SK-N-SH (cell line): ENCODE measurements around the gene ACIN1. TPM values are rescaled to one million over a fixed set of nuclear protein-coding genes. Genes with fewer than 3 reads are reported as not detected.

Source experiments
- CTCF ChIA-PET: fragments of 300-600, 350-600 bp; formaldehyde crosslinking; extraction: SDS; loops from one replicate; lab custom pipeline; 2021; lab: Yijun Ruan, JAX
- POLR2A ChIA-PET: fragments of 350-600 bp; sonication (Branson Sonifier 250); formaldehyde crosslinking; extraction: SDS; loops from one replicate; lab custom pipeline; 2020; ENCODE audit warnings: antibody characterized with exemption, inconsistent platforms; lab: Yijun Ruan, JAX
- DNase-seq: peaks from one replicate; pipeline ENCODE4 v3.0.0; 2012
- H2AFZ ChIP-seq: fragments of 200-600 bp; sonication (generic); 2 replicates; pipeline ENCODE4 v1.8.1; 2016; ENCODE audit warnings: antibody characterized with exemption, mild to moderate bottlenecking, low read depth
- H3F3A ChIP-seq: fragments of 200-600 bp; sonication (generic); replicated peaks from 2 replicates; pipeline ENCODE3; 2016; ENCODE audit warnings: antibody characterized with exemption, mild to moderate bottlenecking; ENCODE audit not compliant: insufficient read depth
- H3K27ac ChIP-seq, 2 experiments: fragments of 200-500 bp in 1 of 2; fragments of 200-600 bp in 1 of 2; sonication (Bioruptor generic) in 1 of 2; sonication (generic), shearing (Covaris generic) in 1 of 2; 2 replicates each; pipeline versions ENCODE4 v1.5.1 to v1.6.1; 2014 to 2016; ENCODE audit warnings: low read depth in 2 of 2, inconsistent platforms in 1 of 2, low read length in 1 of 2, mild to moderate bottlenecking in 1 of 2, mixed read lengths in 1 of 2
- H3K27me3 ChIP-seq: fragments of 200-600 bp; sonication (generic), shearing (Covaris generic); 2 replicates; pipeline ENCODE4 v1.6.1; 2016; ENCODE audit warnings: mixed run types; ENCODE audit not compliant: insufficient read depth
- H3K36me3 ChIP-seq, 2 experiments: fragments of 200-500 bp in 1 of 2; fragments of 200-600 bp in 1 of 2; sonication (Bioruptor generic) in 1 of 2; sonication (generic) in 1 of 2; replicated peaks in 1 of 2; 2 replicates each; pipeline versions ENCODE3 to v1.5.1; 2014 to 2016; ENCODE audit warnings: low read length in 1 of 2, mild to moderate bottlenecking in 1 of 2; ENCODE audit not compliant: insufficient read depth in 2 of 2, control insufficient read depth in 1 of 2
- H3K4me1 ChIP-seq, 2 experiments: fragments of 200-500 bp in 1 of 2; fragments of 200-600 bp in 1 of 2; sonication (Bioruptor generic) in 1 of 2; sonication (generic), shearing (Covaris generic) in 1 of 2; 2 replicates each; pipeline versions ENCODE4 v1.5.1 to v1.6.1; 2014 to 2016; ENCODE audit warnings: low read depth in 1 of 2, low read length in 1 of 2, mixed run types in 1 of 2; ENCODE audit not compliant: insufficient read depth in 2 of 2, control insufficient read depth in 1 of 2
- H3K4me2 ChIP-seq: fragments of 200-600 bp; sonication (generic), shearing (Covaris generic); 2 replicates; pipeline ENCODE4 v1.6.1; 2017; ENCODE audit warnings: mixed run types
- H3K4me3 ChIP-seq, 2 experiments: fragments of 200-500 bp in 1 of 2; fragments of 200-600 bp in 1 of 2; sonication (Bioruptor generic) in 1 of 2; sonication (generic), shearing (Covaris generic) in 1 of 2; 2 replicates each; pipeline versions ENCODE4 v1.5.1 to v1.8.1; 2014 to 2016; ENCODE audit warnings: low read depth in 2 of 2, inconsistent platforms in 1 of 2, low read length in 1 of 2, mild to moderate bottlenecking in 1 of 2, mixed read lengths in 1 of 2, moderate library complexity in 1 of 2
- H3K79me2 ChIP-seq: fragments of 200-600 bp; sonication (generic); 2 replicates; pipeline ENCODE4 v1.8.1; 2017; ENCODE audit warnings: mild to moderate bottlenecking; ENCODE audit not compliant: insufficient read depth
- H3K9ac ChIP-seq: fragments of 200-600 bp; sonication (generic); 2 replicates; pipeline ENCODE4 v1.6.1; 2017; ENCODE audit warnings: mixed run types
- H3K9me2 ChIP-seq: fragments of 200-600 bp; sonication (generic); 2 replicates; pipeline ENCODE4 v1.6.1; 2017; ENCODE audit warnings: mixed run types
- H3K9me3 ChIP-seq: fragments of 200-600 bp; sonication (generic); 2 replicates; pipeline ENCODE4 v1.6.1; 2017; ENCODE audit warnings: mixed run types, mild to moderate bottlenecking, moderate library complexity
- H4K20me1 ChIP-seq: fragments of 200-600 bp; sonication (generic); 2 replicates; pipeline ENCODE4 v1.6.1; 2017; ENCODE audit warnings: mild to moderate bottlenecking, mixed run types; ENCODE audit not compliant: insufficient read depth
- CHD2 ChIP-seq: fragments of 150-350 bp; IDR thresholded peaks from 2 replicates; pipeline ENCODE4 v1.6.1; 2018; ENCODE audit warnings: low read length; ENCODE audit not compliant: partially characterized antibody
- EP300 ChIP-seq, 2 experiments: IDR thresholded peaks; 2 replicates each; pipeline versions ENCODE4 v1.4.0 to v1.6.1; 2012; ENCODE audit warnings: borderline replicate concordance in 1 of 2, low read depth in 1 of 2, low read length in 1 of 2
- FOSL2 ChIP-seq: IDR thresholded peaks from 2 replicates; pipeline ENCODE4 v1.4.0; 2012; ENCODE audit warnings: low read depth, mild to moderate bottlenecking, moderate library complexity, borderline replicate concordance
- FOXJ3 ChIP-seq: sonication (generic); formaldehyde crosslinking; IDR thresholded peaks from 2 replicates; pipeline ENCODE4 v1.5.1; 2020; ENCODE audit warnings: mild to moderate bottlenecking, missing genetic modification reagents
- FOXM1 ChIP-seq: IDR thresholded peaks from 2 replicates; pipeline ENCODE4 v1.4.0; 2012; ENCODE audit warnings: low read depth, mild to moderate bottlenecking
- GABPA ChIP-seq: IDR thresholded peaks from 2 replicates; pipeline ENCODE4 v1.4.0; 2012; ENCODE audit warnings: low read depth, mild to moderate bottlenecking
- GATA2 ChIP-seq: sonication (generic); formaldehyde crosslinking; IDR thresholded peaks from 2 replicates; pipeline ENCODE4 v1.5.0; 2020; ENCODE audit warnings: mild to moderate bottlenecking, missing genetic modification reagents
- JUND ChIP-seq: IDR thresholded peaks from 2 replicates; pipeline ENCODE4 v1.4.0; 2012
- MEF2A ChIP-seq: IDR thresholded peaks from 2 replicates; pipeline ENCODE4 v1.4.0; 2012; ENCODE audit warnings: low read depth, borderline replicate concordance
- MXI1 ChIP-seq: IDR thresholded peaks from 2 replicates; pipeline ENCODE4 v1.6.1; 2012; ENCODE audit warnings: mild to moderate bottlenecking, low read depth, low read length, improper control_type of control experiment
- RCOR1 ChIP-seq: fragments of 150-350 bp; IDR thresholded peaks from 2 replicates; pipeline ENCODE4 v1.6.1; 2017; ENCODE audit warnings: antibody characterized with exemption, low read length
- SIN3A ChIP-seq: IDR thresholded peaks from 2 replicates; pipeline ENCODE4 v1.6.1; 2012; ENCODE audit warnings: low read depth, mild to moderate bottlenecking, low read length, moderate library complexity, borderline replicate concordance
- TAF1 ChIP-seq: IDR thresholded peaks from 2 replicates; pipeline ENCODE4 v1.6.1; 2012; ENCODE audit warnings: low read depth, mild to moderate bottlenecking, low read length, moderate library complexity, borderline replicate concordance
- USF2 ChIP-seq: fragments of 150-350 bp; IDR thresholded peaks from 2 replicates; pipeline ENCODE4 v1.6.1; 2017; ENCODE audit warnings: antibody characterized with exemption, low read length, low read depth, borderline replicate concordance
- WGBS: methylation state at CpG from one replicate; pipeline ENCODE4 v1.1.6; 2017; ENCODE audit warnings: low lambda C conversion rate; 5-methylcytosine and 5-hydroxymethylcytosine counted together
- polyA plus RNA-seq, 3 experiments: library from polyadenylated mRNA; depleted of rRNA; stranded (reverse); fragments of >200 nt; gene quantifications; 2 replicates each; pipeline ENCODE4 v1.2.3, GENCODE V29; 2012
- TF ChIP-seq, protein P1 (sequence below): fragments of 200-600 bp; sonication (generic); IDR thresholded peaks from 2 replicates; pipeline ENCODE4 v1.6.1; 2017; ENCODE audit warnings: antibody characterized with exemption, mild to moderate bottlenecking, moderate library complexity
- TF ChIP-seq, protein P2 (sequence below): IDR thresholded peaks from 2 replicates; pipeline ENCODE4 v1.4.0; 2012; ENCODE audit warnings: low read depth, borderline replicate concordance
- TF ChIP-seq, protein P3 (sequence below): fragments of 150-350 bp; IDR thresholded peaks from 2 replicates; pipeline ENCODE4 v1.6.1; 2016; ENCODE audit warnings: mild to moderate bottlenecking, low read depth, low read length
- TF ChIP-seq, protein P4 (sequence below): IDR thresholded peaks from 2 replicates; pipeline ENCODE4; 2012
- TF ChIP-seq, protein P5 (sequence below): IDR thresholded peaks from 2 replicates; pipeline ENCODE4 v1.4.0; 2012; ENCODE audit warnings: low read depth

The ACIN1 gene
- polyA plus RNA-seq, 1 of the 3 experiments (the other 2 are of a cell fraction) = 159 TPM

DNA sequence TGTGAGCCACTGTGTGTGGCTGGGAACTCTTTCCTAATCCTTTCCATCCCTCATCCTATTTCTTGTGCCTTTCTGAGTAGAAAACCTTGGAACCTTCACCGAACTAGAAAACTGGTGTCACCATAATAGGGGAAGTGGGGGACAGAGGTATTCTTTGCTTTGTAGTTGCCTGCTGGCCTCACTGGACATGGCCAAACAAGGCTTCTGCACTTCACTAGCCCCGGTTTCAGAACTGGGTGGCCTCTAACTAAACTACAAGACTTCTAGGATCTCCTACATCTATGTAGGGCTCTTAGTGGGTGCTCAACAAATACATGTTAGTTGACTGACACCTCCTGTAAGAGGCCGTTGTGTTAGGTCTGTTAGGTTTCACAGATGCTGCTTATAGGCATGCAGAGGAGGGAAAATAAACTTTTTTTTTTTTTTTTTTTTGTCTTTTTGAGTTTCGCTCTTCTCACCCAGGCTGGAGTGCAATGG lies 10.4 kb upstream of the ACIN1 start:
- Histone ChIP-seq H3K9me3 (no peaks in the 10 kb centered on the region), H2AFZ (no peak overlapping the region), H4K20me1 (no peaks in the 10 kb centered on the region), H3K9me2 (no peaks in the 10 kb centered on the region), H3K9ac (no peak overlapping the region), H3K4me1 (no peaks in the 10 kb centered on the region), H3F3A (no peaks in the 10 kb centered on the region), H3K36me3 (no peaks in the 10 kb centered on the region), H3K4me3 (no peak overlapping the region), H3K79me2 (no peaks in the 10 kb centered on the region), H3K4me2 (no peak overlapping the region), H3K27me3 (peaks cover 4% of the 10 kb centered on the region; the same call in 1 of the 2 replicates), H3K27ac (no peak overlapping the region)
- TF ChIP-seq, protein P1, sequence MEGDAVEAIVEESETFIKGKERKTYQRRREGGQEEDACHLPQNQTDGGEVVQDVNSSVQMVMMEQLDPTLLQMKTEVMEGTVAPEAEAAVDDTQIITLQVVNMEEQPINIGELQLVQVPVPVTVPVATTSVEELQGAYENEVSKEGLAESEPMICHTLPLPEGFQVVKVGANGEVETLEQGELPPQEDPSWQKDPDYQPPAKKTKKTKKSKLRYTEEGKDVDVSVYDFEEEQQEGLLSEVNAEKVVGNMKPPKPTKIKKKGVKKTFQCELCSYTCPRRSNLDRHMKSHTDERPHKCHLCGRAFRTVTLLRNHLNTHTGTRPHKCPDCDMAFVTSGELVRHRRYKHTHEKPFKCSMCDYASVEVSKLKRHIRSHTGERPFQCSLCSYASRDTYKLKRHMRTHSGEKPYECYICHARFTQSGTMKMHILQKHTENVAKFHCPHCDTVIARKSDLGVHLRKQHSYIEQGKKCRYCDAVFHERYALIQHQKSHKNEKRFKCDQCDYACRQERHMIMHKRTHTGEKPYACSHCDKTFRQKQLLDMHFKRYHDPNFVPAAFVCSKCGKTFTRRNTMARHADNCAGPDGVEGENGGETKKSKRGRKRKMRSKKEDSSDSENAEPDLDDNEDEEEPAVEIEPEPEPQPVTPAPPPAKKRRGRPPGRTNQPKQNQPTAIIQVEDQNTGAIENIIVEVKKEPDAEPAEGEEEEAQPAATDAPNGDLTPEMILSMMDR = no peak
- TF ChIP-seq USF2 = no peak
- TF ChIP-seq, protein P2, sequence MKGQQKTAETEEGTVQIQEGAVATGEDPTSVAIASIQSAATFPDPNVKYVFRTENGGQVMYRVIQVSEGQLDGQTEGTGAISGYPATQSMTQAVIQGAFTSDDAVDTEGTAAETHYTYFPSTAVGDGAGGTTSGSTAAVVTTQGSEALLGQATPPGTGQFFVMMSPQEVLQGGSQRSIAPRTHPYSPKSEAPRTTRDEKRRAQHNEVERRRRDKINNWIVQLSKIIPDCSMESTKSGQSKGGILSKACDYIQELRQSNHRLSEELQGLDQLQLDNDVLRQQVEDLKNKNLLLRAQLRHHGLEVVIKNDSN = no peak
- TF ChIP-seq FOXJ3 (CRISPR knock-in tag) = no peak
- TF ChIP-seq, protein P3, sequence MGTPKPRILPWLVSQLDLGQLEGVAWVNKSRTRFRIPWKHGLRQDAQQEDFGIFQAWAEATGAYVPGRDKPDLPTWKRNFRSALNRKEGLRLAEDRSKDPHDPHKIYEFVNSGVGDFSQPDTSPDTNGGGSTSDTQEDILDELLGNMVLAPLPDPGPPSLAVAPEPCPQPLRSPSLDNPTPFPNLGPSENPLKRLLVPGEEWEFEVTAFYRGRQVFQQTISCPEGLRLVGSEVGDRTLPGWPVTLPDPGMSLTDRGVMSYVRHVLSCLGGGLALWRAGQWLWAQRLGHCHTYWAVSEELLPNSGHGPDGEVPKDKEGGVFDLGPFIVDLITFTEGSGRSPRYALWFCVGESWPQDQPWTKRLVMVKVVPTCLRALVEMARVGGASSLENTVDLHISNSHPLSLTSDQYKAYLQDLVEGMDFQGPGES = no peak
- TF ChIP-seq GABPA = no peak
- TF ChIP-seq GATA2 (CRISPR knock-in tag) = no peak
- TF ChIP-seq FOSL2 = no peak
- TF ChIP-seq MXI1 = no peak
- 60% methylated on average over 4 of the region's 4 CpGs for WGBS
- no peak for DNase-seq
- POLR2A ChIA-PET = no interaction called here
- CTCF ChIA-PET = interaction anchor here (1.2 kb wide), 1 partner anchor 15 kb away, joined by 3 read pairs; no protein-coding TSS in a partner anchor

DNA sequence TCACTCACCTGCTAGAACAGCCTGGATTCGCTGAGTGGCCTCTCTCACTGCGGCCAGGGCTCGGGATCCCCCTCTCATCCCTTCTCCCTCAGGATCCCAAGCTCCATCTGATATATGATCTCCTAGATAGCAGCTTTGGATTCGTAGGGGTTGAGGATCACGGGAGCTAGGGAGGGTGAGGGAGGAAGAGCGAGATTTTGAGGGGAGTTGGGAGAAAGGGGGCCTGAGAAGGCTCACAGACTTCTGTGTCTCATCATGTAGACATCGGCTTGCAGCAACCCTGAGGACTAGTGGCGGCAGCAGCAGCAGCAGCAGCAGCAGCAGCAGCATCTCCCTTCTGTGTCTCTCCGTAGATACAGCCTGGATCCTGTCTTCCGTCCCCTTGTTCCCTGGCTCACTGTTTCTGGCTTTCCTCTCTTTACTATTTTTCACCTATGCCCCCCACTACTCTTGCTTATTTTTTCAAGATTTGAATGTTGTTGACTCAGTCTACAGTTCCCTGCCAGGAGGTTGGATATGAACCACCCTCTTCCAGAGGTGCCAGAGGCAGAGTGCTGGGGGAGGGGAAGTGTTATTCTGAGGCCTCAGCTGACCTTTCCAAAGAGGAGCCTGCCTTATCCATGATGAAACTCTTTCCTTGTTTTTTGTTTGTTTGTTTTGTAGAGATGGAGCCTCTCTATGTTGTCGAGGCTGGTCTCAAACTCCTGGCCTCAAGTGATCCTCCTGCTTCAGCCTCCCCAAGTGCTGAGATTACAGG lies 9.8 kb upstream of the ACIN1 start, which contains the start of gene CIROP:
CIROP (minus strand) TSS at position 399 of the 757 bp plus-strand sequence; CDS start at position 330, 69 bp downstream.
- Histone ChIP-seq H3K9ac (no peak within 1 kb of the TSS), H3K79me2 (no peaks in the 10 kb centered on the region), H3K36me3 (no peaks in the 10 kb centered on the region), H4K20me1 (0 out of 2 replicates have a peak, but pooled peaks cover under 1% of the 10 kb centered on the region), H3K9me2 (no peaks in the 10 kb centered on the region), H2AFZ (no peak within 1 kb of the TSS), H3K4me3 (no peak within 1 kb of the TSS), H3K9me3 (no peaks in the 10 kb centered on the region), H3K27ac (no peak within 1 kb of the TSS), H3K27me3 (no peaks in the 10 kb centered on the region; the same call in 1 of the 2 replicates), H3F3A (no peaks in the 10 kb centered on the region), H3K4me2 (no peak within 1 kb of the TSS), H3K4me1 (no peaks in the 10 kb centered on the region)
- ChIA-PET POLR2A (no interaction called here), CTCF (interaction anchor here (1.0 to 1.7 kb wide), 3 partner anchors 11 to 17 kb away, joined by 3 to 6 read pairs (median 3); no protein-coding TSS in a partner anchor)
- 64% methylated on average over 11 of the region's 11 CpGs for WGBS
- no peak for DNase-seq
- no peak for TF ChIP-seq MEF2A
- TF ChIP-seq, protein P4, sequence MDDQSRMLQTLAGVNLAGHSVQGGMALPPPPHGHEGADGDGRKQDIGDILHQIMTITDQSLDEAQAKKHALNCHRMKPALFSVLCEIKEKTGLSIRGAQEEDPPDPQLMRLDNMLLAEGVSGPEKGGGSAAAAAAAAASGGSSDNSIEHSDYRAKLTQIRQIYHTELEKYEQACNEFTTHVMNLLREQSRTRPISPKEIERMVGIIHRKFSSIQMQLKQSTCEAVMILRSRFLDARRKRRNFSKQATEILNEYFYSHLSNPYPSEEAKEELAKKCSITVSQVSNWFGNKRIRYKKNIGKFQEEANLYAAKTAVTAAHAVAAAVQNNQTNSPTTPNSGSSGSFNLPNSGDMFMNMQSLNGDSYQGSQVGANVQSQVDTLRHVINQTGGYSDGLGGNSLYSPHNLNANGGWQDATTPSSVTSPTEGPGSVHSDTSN = no peak
- TF ChIP-seq, protein P5, sequence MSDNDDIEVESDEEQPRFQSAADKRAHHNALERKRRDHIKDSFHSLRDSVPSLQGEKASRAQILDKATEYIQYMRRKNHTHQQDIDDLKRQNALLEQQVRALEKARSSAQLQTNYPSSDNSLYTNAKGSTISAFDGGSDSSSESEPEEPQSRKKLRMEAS = no peak
- TF ChIP-seq EP300 (IDR thresholded peaks at IDR 0.05; ENCODE audit: borderline replicate concordance in 1 of 2, low read depth in 1 of 2, low read length in 1 of 2) = no peak
- no peak for TF ChIP-seq SIN3A
- no peak for TF ChIP-seq USF2
- TF ChIP-seq FOXM1 = no peak
- no peak for TF ChIP-seq TAF1
- no peak for TF ChIP-seq CHD2
- TF ChIP-seq JUND = no peak
- TF ChIP-seq RCOR1 = no peak
- TF ChIP-seq GATA2 (CRISPR knock-in tag) = no peak
